Natural killer cell (primary cell): ENCODE measurements around the gene STK25. TPM values are rescaled to one million over a fixed set of nuclear protein-coding genes. Genes with fewer than 3 reads are reported as not detected.

Experiments
- ATAC-seq, 3 donors: fragments of 150-1000 bp in 2 of 3; fragments of 200-7000 bp in 1 of 3; cut with Tn5 transposase; 1 replicate in 1 of 3; 2 replicates in 2 of 3; pipeline ENCODE4 v1.10.0; 2021; ENCODE audit warnings: mild to moderate bottlenecking in 2 of 3, moderate library complexity in 2 of 3
- DNase-seq, 2 donors: peaks; one replicate each; pipeline versions ENCODE4 v3.0.0 to v3.0.0-alpha.2; 2013 to 2021; ENCODE audit warnings: mixed read lengths in 1 of 2
- H3K27ac ChIP-seq: one replicate; pipeline ENCODE4 v1.5.1; 2013; ENCODE audit warnings: mild to moderate bottlenecking, low read length
- H3K27me3 ChIP-seq: one replicate; pipeline ENCODE4 v1.6.1; 2013; ENCODE audit warnings: low read length; ENCODE audit not compliant: control insufficient read depth, insufficient read depth
- H3K36me3 ChIP-seq: one replicate; pipeline ENCODE4 v1.6.1; 2013; ENCODE audit warnings: low read length; ENCODE audit not compliant: control insufficient read depth, insufficient read depth
- H3K4me1 ChIP-seq: one replicate; pipeline ENCODE4 v1.6.1; 2013; ENCODE audit warnings: low read length; ENCODE audit not compliant: control insufficient read depth, insufficient read depth
- H3K4me3 ChIP-seq: one replicate; pipeline ENCODE4 v1.5.1; 2013; ENCODE audit warnings: low read length
- H3K9me3 ChIP-seq: one replicate; pipeline ENCODE4 v1.6.1; 2013; ENCODE audit warnings: low read length; ENCODE audit not compliant: control insufficient read depth, insufficient read depth
- H3K27ac Mint-ChIP-seq, 2 donors: one replicate each; pipeline ENCODE4 v1.8.0; 2022; ENCODE audit warnings: mild to moderate bottlenecking in 2 of 2, mixed read lengths in 2 of 2, moderate library complexity in 1 of 2
- H3K27me3 Mint-ChIP-seq, 2 donors: one replicate each; pipeline ENCODE4 v1.8.0; 2022; ENCODE audit warnings: low read depth in 2 of 2, mixed read lengths in 2 of 2
- H3K36me3 Mint-ChIP-seq: one replicate; pipeline ENCODE4 v1.8.0; 2022; ENCODE audit warnings: mixed read lengths
- H3K4me1 Mint-ChIP-seq, 2 donors: one replicate each; pipeline ENCODE4 v1.8.0; 2022; ENCODE audit warnings: mixed read lengths in 2 of 2
- H3K4me3 Mint-ChIP-seq: one replicate; pipeline ENCODE4 v1.8.0; 2022; ENCODE audit warnings: mild to moderate bottlenecking, moderate library complexity, mixed read lengths
- H3K9me3 Mint-ChIP-seq, 2 donors: one replicate each; pipeline ENCODE4 v1.8.0; 2022; ENCODE audit warnings: mixed read lengths in 2 of 2
- CTCF ChIP-seq: fragments of 200-600 bp; IDR thresholded peaks from one replicate; pipeline ENCODE4 v1.8.0; 2022; ENCODE audit warnings: antibody characterized with exemption
- WGBS: methylation state at CpG from one replicate; pipeline ENCODE4 v1.1.7; 2013; ENCODE audit warnings: missing lambda C conversion rate; ENCODE audit not compliant: insufficient coverage; 5-methylcytosine and 5-hydroxymethylcytosine counted together
- intact Hi-C: fragments of 100-400 bp; cut with micrococcal nuclease; formaldehyde crosslinking; loops from one replicate; pipeline ENCODE4 v1.14.2; 2022
- total RNA-seq, 4 donors: library from RNA; stranded (reverse); fragments of 120-200 nt in 1 of 4; gene quantifications; one replicate each; pipeline versions ENCODE4 v1.2.3 to v1.2.4, GENCODE V29; 2013 to 2022

Gene STK25
- total RNA-seq, 3 donors from 2014 or later (not counting 1 experiment from before 2014, with no cell fraction given): 110 to 140 (median 135) TPM

- H3K27me3 ChIP-seq: no peaks in the 10 kb centered on the region
- no peaks in the 10 kb centered on the region for H3K36me3 Mint-ChIP-seq
- no peaks in the 10 kb centered on the region for H3K9me3 Mint-ChIP-seq
- H3K27me3 Mint-ChIP-seq: peaks cover 0 to 3% of the 10 kb centered on the region in 2 donors
- H3K4me1 ChIP-seq: no peaks in the 10 kb centered on the region
- no peak overlapping the region for H3K4me3 ChIP-seq
- intact Hi-C loops: no loop called here
- H3K27ac ChIP-seq: no peak overlapping the region
- H3K9me3 ChIP-seq: no peaks in the 10 kb centered on the region
- no peaks in the 10 kb centered on the region for H3K4me1 Mint-ChIP-seq
- no peak for ATAC-seq
- no peak overlapping the region for H3K4me3 Mint-ChIP-seq
- TF ChIP-seq CTCF: no peak
- 88% methylated on average over 10 of the region's 10 CpGs for WGBS
- no peak overlapping the region for H3K27ac Mint-ChIP-seq
- no peaks in the 10 kb centered on the region for H3K36me3 ChIP-seq
- DNase-seq: no peak
These were observed 42.2 kb downstream of the STK25 start for GRCh38 chr2:241466230-241466629.

- Histone ChIP-seq H3K36me3 (no peaks in the 10 kb centered on the region), H3K9me3 (no peaks in the 10 kb centered on the region), H3K4me3 (no peak overlapping the region), H3K4me1 (no peaks in the 10 kb centered on the region), H3K27ac (no peak overlapping the region), H3K27me3 (no peaks in the 10 kb centered on the region)
- Mint-ChIP-seq H3K36me3 (no peaks in the 10 kb centered on the region), H3K4me3 (no peak overlapping the region), H3K4me1 (no peaks in the 10 kb centered on the region), H3K9me3 (no peaks in the 10 kb centered on the region), H3K27ac (no peak overlapping the region), H3K27me3 (peaks cover 0 to 3% of the 10 kb centered on the region in 2 donors)
- intact Hi-C loops: no loop called here
- ATAC-seq (no peak), DNase-seq (no peak)
- 84% methylated on average over 11 of the region's 12 CpGs for WGBS
- no peak for TF ChIP-seq CTCF
These were observed 42.8 kb downstream of the STK25 start for GRCh38 chr2:241465543-241465942.

- WGBS: 96% methylated on average over 17 of the region's 18 CpGs
- H3K36me3 ChIP-seq: no peaks in the 10 kb centered on the region
- Mint-ChIP-seq H3K4me3 (no peak overlapping the region), H3K9me3 (no peaks in the 10 kb centered on the region), H3K27me3 (peaks cover 0 to 3% of the 10 kb centered on the region in 2 donors), H3K36me3 (no peaks in the 10 kb centered on the region), H3K4me1 (no peaks in the 10 kb centered on the region), H3K27ac (no peak overlapping the region)
- H3K4me1 ChIP-seq: no peaks in the 10 kb centered on the region
- no peaks in the 10 kb centered on the region for H3K9me3 ChIP-seq
- DNase-seq (no peak), ATAC-seq (no peak)
- no peak for TF ChIP-seq CTCF
- H3K27me3 ChIP-seq: no peaks in the 10 kb centered on the region
- intact Hi-C loops: no loop called here
- no peak overlapping the region for H3K4me3 ChIP-seq
- no peak overlapping the region for H3K27ac ChIP-seq
These were observed 44.9 kb downstream of the STK25 start for GRCh38 chr2:241463276-241464135.
